HG03378 (cell line): ENCODE results near the gene CDK14.
"Not testable (repeated sequence)": the region's sequence is repeated elsewhere in the genome, so short reads cannot be mapped to it uniquely, and the experiment has no call there.

ENCODE experiments used
- ATAC-seq: cut with Tn5 transposase; IDR thresholded peaks from one replicate; pipeline ENCODE4 v1.9.1; 2021; ENCODE audit warnings: mild to moderate bottlenecking, moderate library complexity; ENCODE audit not compliant: unreplicated experiment

Gene CDK14

DNA sequence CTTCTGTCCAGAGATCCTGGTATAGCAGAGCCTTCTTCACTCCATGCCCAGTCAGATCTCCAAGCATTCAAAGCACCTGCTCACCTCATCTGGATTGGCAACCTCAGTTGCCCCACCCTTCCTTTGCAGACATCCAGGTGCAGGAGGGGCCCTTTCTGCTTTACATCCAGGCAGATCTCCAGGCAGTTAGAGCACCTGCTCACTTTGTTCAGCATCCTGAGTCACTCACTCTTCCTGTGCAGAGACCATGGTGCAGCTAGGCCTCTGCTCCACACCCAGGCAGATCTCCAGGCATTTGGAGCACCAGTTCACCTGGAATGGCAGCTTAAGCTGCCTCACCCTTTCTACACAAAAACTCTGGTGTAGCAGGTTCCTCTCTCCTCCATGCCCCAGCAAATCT is 153.1 kb downstream of the CDK14 start:
- ATAC-seq = no peak

DNA sequence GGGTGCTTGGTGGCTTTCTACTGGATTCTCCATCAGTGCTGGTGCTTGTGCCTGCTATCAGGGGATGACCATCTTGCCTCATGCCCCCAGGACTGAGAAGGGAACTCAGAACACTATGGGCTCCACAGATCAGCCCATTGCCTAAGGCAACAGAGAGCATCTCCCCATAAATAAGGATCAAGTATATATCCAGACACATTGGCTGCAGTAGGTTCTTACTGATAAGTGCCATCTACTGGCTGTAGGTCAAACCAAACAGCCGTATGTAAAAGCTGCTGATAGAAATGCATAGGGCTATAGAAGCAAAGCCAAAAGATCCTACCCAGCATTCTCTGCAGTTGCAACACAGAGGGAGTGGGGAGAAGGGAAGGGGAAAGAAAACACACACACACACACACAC is 153.7 kb downstream of the CDK14 start:
- peak; percentile 82 for ATAC-seq

DNA sequence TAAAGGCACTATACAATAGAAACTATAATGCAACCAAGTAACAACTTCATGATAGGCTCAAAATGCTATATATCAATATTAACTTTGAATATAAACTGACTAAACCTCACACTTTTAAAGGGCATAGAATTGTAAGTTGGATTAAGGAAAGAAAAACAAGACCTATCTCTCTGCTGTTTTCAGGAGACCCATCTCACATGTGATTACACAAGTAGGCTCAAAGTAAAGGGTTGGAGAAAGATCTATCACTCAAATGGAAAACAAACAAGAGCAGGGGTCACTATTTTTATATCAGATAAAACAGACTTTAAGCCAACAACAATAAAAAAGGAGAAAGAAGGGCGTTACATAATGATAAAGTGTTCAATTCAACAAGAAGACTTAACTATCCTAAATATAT is 155.5 kb downstream of the CDK14 start:
- no peak for ATAC-seq

DNA sequence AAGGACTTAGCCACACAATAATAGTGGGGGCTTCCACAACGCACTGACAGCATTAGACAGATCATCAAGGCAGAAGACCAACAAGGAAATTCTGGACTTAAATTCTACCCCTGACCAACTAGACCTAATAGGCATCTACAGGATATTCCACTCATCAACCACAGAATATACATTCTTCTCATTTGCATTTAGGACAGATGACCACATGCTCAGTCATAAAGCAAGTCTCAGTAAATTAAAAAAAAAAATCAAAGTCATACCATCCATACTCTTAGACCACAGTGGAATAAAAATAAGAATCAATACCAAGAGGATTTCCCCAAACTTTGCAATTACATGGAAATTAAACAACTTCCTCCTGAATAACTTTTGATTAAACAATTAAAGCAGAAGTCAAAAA is 155.9 kb downstream of the CDK14 start:
- peak; percentile 68 for ATAC-seq

DNA sequence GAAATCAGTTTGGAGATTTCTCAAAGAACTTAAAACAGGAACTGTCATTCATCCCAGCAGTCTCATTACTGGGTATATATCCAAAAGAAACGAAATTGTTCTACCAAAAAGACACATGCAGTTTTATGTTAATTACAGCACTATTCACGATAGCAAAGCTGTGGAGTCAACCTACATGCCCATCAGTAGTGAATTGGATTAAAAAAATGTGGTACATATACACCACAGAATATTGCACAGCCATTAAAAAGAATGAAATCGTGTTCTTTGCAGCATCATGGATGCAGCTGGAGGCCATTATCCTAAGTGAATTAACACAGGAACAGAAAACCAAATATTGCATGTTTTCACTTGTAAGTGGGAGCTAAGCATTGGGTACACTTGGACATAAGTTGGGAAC is 158.9 kb downstream of the CDK14 start:
- ATAC-seq = no peak

DNA sequence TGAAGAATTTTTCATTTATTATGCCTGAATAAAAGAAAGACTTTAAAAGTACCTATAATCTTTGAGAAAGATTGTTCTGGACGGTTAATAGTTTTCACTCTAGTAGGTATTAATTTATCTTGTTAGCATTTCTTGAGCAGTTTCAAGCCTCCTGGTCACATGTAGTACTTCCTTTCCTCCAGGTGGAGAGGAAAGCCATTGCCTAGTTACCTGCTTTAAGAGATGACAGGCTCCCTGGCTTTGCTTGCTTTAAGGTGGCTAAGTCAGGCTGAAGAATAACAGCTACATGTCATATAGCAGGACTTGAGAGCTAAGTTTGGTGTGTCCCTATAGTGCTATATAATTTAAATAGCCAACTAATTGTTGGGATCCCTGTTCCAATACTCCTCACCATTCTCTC is 160.2 kb downstream of the CDK14 start:
- ATAC-seq = no peak

DNA sequence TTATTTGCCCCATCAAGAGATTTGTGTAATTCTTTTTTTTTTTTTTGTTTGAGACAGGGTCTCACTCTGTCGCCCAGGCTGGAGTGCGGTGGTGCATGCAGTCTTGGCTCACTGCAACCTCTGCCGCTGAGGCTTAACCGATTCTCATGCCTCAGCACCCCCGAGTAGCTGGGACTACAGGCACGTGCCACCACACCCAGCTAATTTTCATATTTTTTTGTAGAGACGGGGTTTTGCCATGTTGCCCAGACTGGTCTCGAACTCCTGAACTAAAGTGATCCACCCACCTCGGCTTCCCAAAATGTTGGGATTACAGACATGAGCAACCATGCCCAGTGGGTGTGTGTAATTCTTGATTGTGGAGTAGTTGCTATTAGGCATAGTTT is 161.4 kb downstream of the CDK14 start:
- peak; percentile 48 for ATAC-seq

DNA sequence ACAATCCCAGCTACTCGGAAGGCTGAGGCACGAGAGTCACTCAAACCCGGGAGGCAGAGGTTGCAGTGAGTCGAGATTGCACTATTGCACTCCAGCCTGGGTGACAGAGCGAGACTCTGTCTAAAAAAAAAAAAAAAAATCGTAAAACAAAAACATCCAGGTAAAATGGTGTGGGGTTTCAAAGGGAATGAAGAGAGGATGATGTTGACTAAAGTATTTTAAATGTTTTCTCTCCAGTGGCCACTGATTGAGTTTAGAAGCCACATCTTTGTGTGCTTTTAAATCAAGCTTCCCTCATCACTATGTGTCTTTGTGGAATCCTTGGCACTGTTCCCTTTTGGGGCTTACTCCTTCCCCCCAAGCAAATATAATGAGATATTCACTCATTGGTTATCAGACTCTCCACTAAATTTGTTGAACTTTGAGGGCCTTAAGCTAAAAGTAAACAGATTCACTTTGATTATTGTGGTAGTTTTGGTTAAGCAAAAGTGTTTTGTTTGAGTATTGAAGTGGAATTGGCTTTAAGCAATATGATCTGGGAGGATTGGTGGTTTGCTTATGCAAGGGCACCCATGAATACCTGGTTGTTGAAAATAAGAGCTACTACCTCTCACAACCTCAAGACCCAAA is 162.9 kb downstream of the CDK14 start:
- no peak for ATAC-seq

DNA sequence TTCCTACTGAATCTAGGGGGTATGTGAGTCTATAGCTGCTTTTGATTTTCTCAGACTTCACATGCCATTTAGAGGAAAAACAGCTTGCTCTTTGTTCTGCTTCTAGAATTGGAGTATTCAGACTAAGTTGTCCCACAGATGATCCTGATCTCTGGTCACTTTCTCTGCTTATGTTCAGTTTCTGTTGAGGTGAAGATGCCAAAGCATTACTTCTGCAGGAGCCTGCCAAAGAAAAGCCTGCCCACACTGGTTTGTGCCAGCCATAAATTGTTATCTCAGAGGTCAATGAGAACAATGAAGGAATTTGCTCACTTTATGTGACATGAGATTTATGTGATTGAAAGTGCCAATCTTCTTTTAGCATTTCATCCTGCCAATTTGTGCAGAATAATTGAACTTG is 163.6 kb downstream of the CDK14 start:
- ATAC-seq = no peak

DNA sequence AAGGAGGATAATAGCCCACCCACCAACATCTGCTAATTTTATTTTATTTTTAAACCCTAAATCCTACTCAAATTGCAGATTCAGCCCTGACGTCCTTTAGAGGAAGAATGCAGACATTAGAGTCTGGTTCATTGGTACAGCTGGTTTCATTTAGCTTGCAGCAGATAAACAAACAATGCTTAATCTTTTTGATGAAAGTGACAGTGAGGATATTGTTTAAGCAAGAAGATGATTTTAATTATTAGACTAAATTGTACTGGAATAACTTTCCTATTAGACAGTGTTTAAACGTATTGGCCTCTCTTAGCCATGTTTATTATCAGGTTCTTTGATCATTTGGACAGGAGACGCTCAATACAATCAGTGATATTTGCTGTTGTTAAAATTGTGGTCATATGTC is 164.8 kb downstream of the CDK14 start:
- no peak for ATAC-seq

DNA sequence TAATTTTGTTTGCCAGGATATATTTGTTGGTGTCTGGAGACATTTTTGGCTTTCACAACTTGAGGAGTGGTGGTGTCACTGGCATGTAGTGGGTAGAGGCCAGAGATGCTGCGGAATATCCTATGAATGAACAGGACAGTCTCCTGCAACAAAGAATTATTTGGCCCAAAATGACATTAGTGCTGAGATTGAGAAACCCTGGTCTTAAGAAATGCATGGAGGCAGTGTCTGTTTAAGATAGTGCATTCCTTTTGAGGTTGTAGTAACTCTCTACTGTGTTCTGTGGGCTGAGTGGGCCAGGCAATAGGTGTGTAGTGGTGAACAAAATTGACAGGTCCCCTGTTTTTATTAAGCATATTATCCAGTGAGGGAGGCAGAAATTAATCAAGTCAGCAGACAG is 165.5 kb downstream of the CDK14 start:
- ATAC-seq = no peak

DNA sequence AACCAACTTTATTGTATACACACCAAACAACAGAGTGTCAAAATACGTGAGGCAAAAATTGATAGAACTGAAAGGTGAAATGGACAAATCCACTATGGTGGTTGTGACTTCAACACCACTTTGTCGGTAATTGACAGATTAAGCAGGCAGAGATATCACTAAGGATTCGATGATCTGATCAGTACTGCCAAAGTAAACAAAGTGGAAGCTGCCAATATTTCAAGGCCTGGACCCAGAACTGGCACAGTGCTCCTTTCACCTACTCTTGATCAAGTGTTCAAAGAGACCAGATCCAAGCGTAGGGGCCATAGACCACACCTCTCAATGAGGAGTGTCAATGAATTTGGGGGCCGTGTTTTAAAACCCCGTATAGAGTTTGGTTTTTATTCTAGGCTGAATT is 167.0 kb downstream of the CDK14 start:
- no peak for ATAC-seq

DNA sequence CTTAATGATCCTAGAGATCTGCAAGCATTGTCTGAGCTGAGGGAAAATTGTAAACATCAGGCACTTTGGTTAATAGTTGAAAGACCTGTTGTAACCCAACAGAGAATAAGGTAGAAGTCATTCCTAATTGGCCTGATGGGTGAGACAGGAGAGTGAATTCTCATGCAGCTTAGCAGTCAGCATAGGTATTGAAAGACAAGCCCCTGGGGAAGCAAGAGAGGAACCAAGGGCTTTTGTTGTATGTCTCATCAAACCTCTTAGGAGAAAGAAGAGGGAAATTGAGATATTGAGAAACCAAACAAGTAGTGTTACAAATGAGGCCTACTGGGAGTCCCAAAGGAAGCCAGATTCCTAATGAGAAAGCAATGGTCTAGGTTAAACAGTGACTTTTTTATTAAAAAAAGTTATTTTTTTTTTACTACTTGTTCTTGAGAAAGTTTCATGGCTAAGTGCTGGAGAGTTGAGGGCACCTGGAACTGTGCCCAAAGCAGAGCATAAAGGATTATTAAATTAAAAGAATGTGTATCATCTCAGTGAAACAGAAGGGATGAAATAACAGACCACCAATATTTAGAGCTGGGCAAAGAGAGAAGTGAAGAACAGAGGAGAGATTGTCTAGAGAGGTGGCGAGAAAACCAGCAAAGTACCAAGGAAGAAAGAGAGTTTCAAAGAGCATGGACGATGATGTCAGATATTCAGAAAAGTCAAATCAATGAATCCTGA is 168.9 kb downstream of the CDK14 start:
- ATAC-seq = peak; percentile 54

DNA sequence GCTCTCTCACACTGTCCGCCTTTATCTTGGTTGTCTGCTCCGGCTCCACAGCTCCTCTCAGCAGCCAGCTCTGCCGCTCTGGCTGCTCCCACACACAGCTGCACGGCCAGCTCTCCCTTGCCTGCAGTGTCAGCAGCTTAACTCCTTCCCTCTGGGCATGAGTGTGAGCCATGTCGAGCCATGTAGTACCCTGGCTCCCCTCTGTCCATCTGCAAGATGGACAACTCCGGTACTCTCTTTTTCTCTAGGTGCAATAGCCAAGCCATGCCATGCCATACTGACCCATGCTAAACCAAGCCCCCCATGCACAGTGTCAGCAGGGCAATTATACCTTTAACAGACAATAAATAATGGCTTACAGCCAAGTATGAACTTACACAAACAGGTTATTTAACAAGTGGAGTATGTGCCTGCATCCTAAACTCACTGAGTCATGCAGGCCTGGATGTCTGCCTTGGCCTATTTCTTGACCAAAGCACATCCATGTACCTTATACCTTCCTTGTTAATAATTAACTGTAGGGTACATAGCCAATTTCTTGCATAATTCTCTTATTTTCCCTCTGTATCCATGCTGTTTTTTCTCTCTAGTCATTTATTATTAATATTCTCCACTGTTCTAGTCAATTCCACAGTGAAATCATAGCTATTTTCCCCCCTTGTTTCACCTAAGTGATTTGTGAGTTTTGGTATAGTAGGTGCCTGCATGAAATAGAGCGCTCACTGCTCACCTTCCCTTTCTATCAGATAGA is 170.9 kb downstream of the CDK14 start:
- ATAC-seq = no peak

DNA sequence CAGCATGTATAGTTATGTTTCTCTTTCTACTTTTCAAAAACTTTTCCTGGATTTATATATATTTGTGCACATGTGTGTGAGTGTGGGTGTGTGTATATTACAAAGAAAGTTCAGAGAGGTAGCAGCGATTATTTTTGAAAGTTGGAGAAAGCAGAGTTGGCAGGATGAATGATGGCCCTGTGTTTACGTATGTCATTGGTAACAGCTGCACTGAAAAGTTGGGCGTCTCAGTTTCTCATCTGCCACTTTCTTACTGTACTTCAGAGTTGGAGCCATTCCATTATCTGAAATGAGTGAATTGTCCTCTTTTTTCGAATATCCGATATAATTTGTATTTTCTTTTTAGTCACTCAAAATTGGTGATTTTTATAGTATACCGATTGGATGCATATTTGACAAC is 172.2 kb downstream of the CDK14 start:
- ATAC-seq = no peak

DNA sequence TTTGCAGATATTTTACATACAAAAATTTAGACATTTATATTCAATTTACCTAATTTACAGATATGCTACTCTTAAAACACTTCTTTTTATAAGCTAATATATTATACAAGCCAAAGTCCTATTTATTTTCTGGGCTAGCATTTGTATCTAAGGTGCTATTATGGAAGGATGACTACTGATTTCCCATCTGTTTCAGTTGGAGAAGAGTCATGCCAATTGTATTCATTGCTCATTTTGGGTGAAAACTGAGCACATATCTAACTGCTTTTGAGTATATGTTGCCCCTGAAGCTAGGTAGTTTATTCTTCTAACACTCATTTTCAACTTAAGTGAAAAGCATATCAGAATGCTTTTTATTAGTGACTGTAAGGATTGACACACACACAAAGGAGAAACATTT is 172.9 kb downstream of the CDK14 start:
- ATAC-seq = no peak

DNA sequence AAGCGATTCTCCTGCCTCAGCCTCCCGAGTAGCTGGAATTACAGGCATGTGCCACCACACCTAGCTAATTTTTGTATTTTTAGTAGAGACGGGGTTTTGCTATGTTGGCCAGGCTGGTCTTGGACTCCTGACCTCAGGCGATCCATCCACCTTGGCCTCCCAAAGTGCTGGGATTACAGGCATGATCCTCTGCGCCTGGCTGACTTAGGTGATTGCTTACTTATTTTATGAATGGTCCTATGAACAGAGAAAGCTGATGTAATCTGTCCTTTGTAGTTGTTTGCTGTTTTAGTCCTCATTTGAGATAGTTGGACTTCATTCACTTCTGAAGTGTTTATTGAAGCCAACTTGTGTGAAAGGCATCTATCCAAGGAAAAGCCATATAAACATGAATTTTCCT is 173.4 kb downstream of the CDK14 start:
- ATAC-seq = not testable (repeated sequence)

DNA sequence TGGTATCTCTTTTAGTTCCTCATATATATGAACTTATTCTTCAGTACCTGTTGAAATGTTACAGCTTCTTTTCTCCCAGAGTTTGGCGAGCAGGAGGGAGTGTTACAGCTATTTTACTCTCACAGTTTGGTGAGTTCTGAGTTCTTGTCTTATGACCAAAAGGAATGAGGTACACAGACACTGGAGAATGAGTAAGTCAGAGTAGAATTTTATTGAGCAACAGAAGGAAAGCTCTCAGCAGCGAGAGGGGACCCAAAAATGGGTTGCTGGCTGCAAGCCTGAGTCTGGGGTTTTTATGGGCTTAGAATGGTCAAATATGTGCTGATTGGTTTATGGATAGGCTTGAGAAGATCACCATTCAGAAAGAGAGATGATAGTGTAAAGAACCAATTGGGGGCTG is 175.2 kb downstream of the CDK14 start:
- ATAC-seq = no peak

DNA sequence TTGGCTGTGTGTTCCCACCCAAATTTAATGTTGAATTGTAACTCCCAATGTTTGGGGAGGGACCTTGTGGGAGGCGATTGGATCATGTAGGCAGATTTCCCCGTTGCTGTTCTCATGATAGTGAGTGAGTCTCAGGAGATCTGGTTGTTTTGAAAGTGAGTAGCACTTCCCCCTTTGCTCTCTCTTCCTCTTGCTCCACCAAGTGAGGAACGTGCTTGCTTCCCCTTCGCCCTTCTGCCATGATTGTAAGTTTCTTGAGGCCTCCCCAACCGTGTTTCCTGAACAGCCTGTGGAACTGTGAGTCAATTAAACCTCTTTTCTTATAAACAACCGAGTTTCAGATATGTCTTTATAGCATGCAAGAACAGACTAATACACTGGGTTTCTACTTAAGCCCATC is 176.3 kb downstream of the CDK14 start:
- ATAC-seq = peak; percentile 31

DNA sequence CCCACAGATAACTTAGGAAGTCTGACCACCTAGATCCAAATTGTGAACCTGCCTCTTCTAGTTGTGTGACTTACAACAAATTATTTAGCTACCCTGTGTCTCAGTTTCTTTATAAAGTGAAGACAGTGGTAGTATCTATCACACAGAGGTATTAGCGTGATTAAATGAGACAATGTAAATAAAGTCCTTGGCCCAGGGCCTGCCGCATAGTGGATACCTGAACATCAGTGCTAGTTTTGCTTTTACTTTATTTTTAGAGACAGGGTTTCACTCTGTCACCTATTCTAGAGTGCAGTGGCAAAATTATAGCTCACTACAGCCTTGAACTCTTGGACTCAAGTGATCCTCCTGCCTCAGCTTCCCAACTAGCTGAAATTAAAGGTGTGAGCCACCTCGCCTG is 177.1 kb downstream of the CDK14 start:
- no peak for ATAC-seq

DNA sequence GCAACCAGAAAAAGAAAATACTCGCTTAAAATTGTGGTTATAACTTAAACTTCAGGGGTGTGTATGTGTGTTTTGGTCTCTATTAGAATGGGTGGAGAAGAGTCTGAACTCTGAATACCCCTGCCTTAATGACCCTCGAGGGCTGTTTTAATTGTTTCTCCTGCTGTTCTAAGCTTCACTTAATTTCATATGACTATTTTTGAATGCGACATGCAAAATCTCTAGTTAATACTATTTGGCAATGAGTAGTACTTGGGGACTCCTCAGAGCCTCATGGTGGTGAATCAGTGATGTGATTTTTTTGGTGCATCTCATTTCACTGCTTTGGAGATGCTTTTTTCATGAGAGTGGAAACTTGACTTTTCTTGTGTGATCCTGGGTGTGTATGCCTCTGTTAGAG is 178.6 kb downstream of the CDK14 start:
- ATAC-seq = no peak

DNA sequence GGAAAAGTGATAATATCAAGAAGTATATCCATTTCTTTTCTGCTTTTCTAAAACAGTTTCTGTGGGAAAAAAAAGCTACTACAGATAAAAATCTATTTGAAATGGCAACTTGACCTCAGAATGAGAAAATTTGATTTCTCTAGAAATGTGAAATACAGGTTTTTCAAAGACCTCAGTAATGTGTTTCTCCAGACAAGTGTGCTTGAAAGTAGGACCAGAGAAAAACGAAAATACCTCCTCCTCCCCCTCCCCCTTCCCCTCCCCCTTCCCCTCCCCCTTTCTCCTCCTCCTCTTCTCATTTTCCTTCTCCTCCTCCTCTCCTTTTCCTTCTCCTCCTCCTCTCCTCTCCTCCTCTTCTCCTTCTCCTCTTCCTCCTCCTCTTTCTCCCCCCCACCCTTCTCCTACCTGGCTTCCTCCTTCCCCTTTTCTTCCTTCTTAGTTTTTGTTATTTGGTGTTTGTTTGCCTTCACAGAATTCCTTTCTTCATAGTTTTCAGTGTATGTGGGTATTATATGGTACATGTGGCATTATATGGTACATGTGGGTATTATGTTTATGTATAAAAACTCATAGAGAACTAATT is 179.4 kb downstream of the CDK14 start:
- ATAC-seq = no peak
